WERI-Rb-1 (cell line): ENCODE measurements around the gene RGL3.

ENCODE experiments used
- DNase-seq: peaks from one replicate; pipeline ENCODE4 v3.0.0-alpha.2; 2020
- H3K27ac ChIP-seq: fragments of 250-450 bp; sonication (Bioruptor Pico); 2 replicates; pipeline ENCODE4 v1.5.1; 2020; ENCODE audit warnings: mild to moderate bottlenecking, moderate library complexity
- H3K27me3 ChIP-seq: fragments of 250-450 bp; sonication (Bioruptor Pico); 2 replicates; pipeline ENCODE4 v1.5.1; 2021; ENCODE audit warnings: mild to moderate bottlenecking, low read depth, moderate library complexity; ENCODE audit not compliant: insufficient read depth, severe bottlenecking
- H3K36me3 ChIP-seq: fragments of 250-450 bp; sonication (Bioruptor Pico); 2 replicates; pipeline ENCODE4 v1.5.1; 2020; ENCODE audit warnings: mild to moderate bottlenecking, moderate library complexity
- H3K4me3 ChIP-seq: 2 replicates; pipeline ENCODE4 v1.5.1; 2011; ENCODE audit warnings: low read depth, mild to moderate bottlenecking, control low read depth, low read length
- H3K9me3 ChIP-seq: fragments of 250-450 bp; sonication (Bioruptor Pico); 2 replicates; pipeline ENCODE4 v1.5.1; 2021; ENCODE audit warnings: mild to moderate bottlenecking, moderate library complexity; ENCODE audit not compliant: severe bottlenecking
- CTCF ChIP-seq: IDR thresholded peaks from 2 replicates; pipeline ENCODE4 v1.5.1; 2011; ENCODE audit warnings: low read depth, mild to moderate bottlenecking, control low read depth, inconsistent platforms, low read length

The RGL3 gene

GRCh38 chr19:11377756-11378155 lies 41.4 kb downstream of the RGL3 start:
- no peak for TF ChIP-seq CTCF
- no peak overlapping the region for H3K4me3 ChIP-seq
- H3K36me3 ChIP-seq = no peaks in the 10 kb centered on the region; the same call in 1 of the 2 replicates
- no peaks in the 10 kb centered on the region for H3K9me3 ChIP-seq
- no peak for DNase-seq
- no peak overlapping the region for H3K27ac ChIP-seq
- H3K27me3 ChIP-seq = peaks cover 4% of the 10 kb centered on the region

- no peaks in the 10 kb centered on the region for H3K27me3 ChIP-seq
- no peaks in the 10 kb centered on the region; the same call in 1 of the 2 replicates for H3K36me3 ChIP-seq
- no peak overlapping the region for H3K27ac ChIP-seq
- no peak overlapping the region for H3K4me3 ChIP-seq
- TF ChIP-seq CTCF = no peak
- H3K9me3 ChIP-seq = no peaks in the 10 kb centered on the region
- no peak for DNase-seq
Measured at GRCh38 chr19:11377237-11377636, 41.9 kb downstream of the RGL3 start.

- no peak for TF ChIP-seq CTCF
- peak; percentile 54 for DNase-seq
- Histone ChIP-seq H3K4me3 (peak overlapping the region; percentile 59), H3K27ac (peak overlapping the region; percentile 72), H3K27me3 (no peaks in the 10 kb centered on the region), H3K36me3 (no peaks in the 10 kb centered on the region; the same call in 1 of the 2 replicates), H3K9me3 (no peaks in the 10 kb centered on the region)
Measured at GRCh38 chr19:11375143-11375948, 43.8 kb downstream of the RGL3 start.

- Histone ChIP-seq H3K27ac (peak within 1 kb of the TSS; percentile 90), H3K27me3 (no peaks in the 10 kb centered on the region), H3K4me3 (peak within 1 kb of the TSS; percentile 59), H3K36me3 (no peaks in the 10 kb centered on the region; the same call in 1 of the 2 replicates), H3K9me3 (no peaks in the 10 kb centered on the region)
- DNase-seq = peak; percentile 99
- no peak for TF ChIP-seq CTCF
Measured at GRCh38 chr19:11374433-11375142, 44.5 kb downstream of the RGL3 start, which contains the start of gene SWSAP1. Gene SWSAP1 (plus strand): TSS chr19:11374666. CDS start chr19:11374681, 15 bp downstream.

GRCh38 chr19:11373885-11374432 lies 45.2 kb downstream of the RGL3 start:
- DNase-seq = no peak
- no peak for TF ChIP-seq CTCF
- Histone ChIP-seq H3K27me3 (no peaks in the 10 kb centered on the region), H3K4me3 (peak overlapping the region; percentile 59), H3K27ac (no peak overlapping the region; the same call in 1 of the 2 replicates), H3K36me3 (no peaks in the 10 kb centered on the region; the same call in 1 of the 2 replicates), H3K9me3 (no peaks in the 10 kb centered on the region)
